GM20431 (cell line): ENCODE measurements around the gene HIVEP3.

Experiments
- in situ Hi-C: fragments of 300-500 bp; cut with MseI, MboI; formaldehyde crosslinking; loops from one replicate; pipeline ENCODE4 v1.15.0; 2020; ENCODE audit warnings: low sequenced_read_pairs; ENCODE audit not compliant: unreplicated experiment

Gene HIVEP3

GRCh38 chr1:41566969-41567368 lies 351.8 kb downstream of the HIVEP3 start:
- in situ Hi-C loops: loop anchor here (25.0 kb wide), 1 partner anchor 570 kb away; no protein-coding TSS in a partner anchor

GRCh38 chr1:41566274-41566885 lies 352.3 kb downstream of the HIVEP3 start:
- in situ Hi-C loops: loop anchor here (25.0 kb wide), 1 partner anchor 571 kb away; no protein-coding TSS in a partner anchor

- in situ Hi-C loops: loop anchor here (25.0 kb wide), 1 partner anchor 572 kb away; no protein-coding TSS in a partner anchor
Measured at GRCh38 chr1:41564741-41565475, 353.8 kb downstream of the HIVEP3 start.

- in situ Hi-C loops: loop anchor here (25.0 kb wide), 1 partner anchor 575 kb away; no protein-coding TSS in a partner anchor
Measured at GRCh38 chr1:41562328-41562727, 356.4 kb downstream of the HIVEP3 start.

- in situ Hi-C loops: loop anchor here (25.0 kb wide), 1 partner anchor 576 kb away; no protein-coding TSS in a partner anchor
Measured at GRCh38 chr1:41560931-41561330, 357.8 kb downstream of the HIVEP3 start.

GRCh38 chr1:41560496-41560895 lies 358.2 kb downstream of the HIVEP3 start:
- in situ Hi-C loops: loop anchor here (25.0 kb wide), 1 partner anchor 577 kb away; no protein-coding TSS in a partner anchor

- in situ Hi-C loops: loop anchor here (25.0 kb wide), 1 partner anchor 578 kb away; no protein-coding TSS in a partner anchor
Measured at GRCh38 chr1:41559331-41559730, 359.4 kb downstream of the HIVEP3 start.

GRCh38 chr1:41558761-41559171 lies 360.0 kb downstream of the HIVEP3 start:
- in situ Hi-C loops: loop anchor here (25.0 kb wide), 1 partner anchor 579 kb away; no protein-coding TSS in a partner anchor

- in situ Hi-C loops: loop anchor here (25.0 kb wide), 1 partner anchor 579 kb away; no protein-coding TSS in a partner anchor
Measured at GRCh38 chr1:41557751-41558455, 360.8 kb downstream of the HIVEP3 start.

GRCh38 chr1:41554746-41555145 lies 364.0 kb downstream of the HIVEP3 start:
- in situ Hi-C loops: loop anchor here (25.0 kb wide), 1 partner anchor 583 kb away; no protein-coding TSS in a partner anchor

- in situ Hi-C loops: no loop called here
Measured at GRCh38 chr1:41547781-41548560, 370.8 kb downstream of the HIVEP3 start.

GRCh38 chr1:41547336-41547735 lies 371.4 kb downstream of the HIVEP3 start:
- in situ Hi-C loops: no loop called here

- in situ Hi-C loops: no loop called here
Measured at GRCh38 chr1:41546833-41547135, 371.9 kb downstream of the HIVEP3 start.

- in situ Hi-C loops: no loop called here
Measured at GRCh38 chr1:41545996-41546832, 372.5 kb downstream of the HIVEP3 start.

GRCh38 chr1:41542196-41542930 lies 376.4 kb downstream of the HIVEP3 start:
- in situ Hi-C loops: no loop called here

GRCh38 chr1:41541592-41541952 lies 377.1 kb downstream of the HIVEP3 start:
- in situ Hi-C loops: no loop called here

GRCh38 chr1:41540886-41541591 lies 377.7 kb downstream of the HIVEP3 start:
- in situ Hi-C loops: no loop called here

- in situ Hi-C loops: no loop called here
Measured at GRCh38 chr1:41539999-41540398, 378.7 kb downstream of the HIVEP3 start.
